H1 (cell line): ENCODE data around the gene CHSY3. TPM values are rescaled to one million over a fixed set of nuclear protein-coding genes. Genes with fewer than 3 reads are reported as not detected.

Experiments used
- EP300 ChIP-seq, 2 experiments: IDR thresholded peaks; 1 replicate in 1 of 2; 2 replicates in 1 of 2; pipeline ENCODE4 v1.6.1; 2011 to 2012; ENCODE audit warnings: low read depth in 2 of 2, low read length in 2 of 2, mild to moderate bottlenecking in 2 of 2, borderline replicate concordance in 1 of 2, inconsistent platforms in 1 of 2, moderate library complexity in 1 of 2
- GABPA ChIP-seq: IDR thresholded peaks from 2 replicates; pipeline ENCODE4 v1.6.1; 2011; ENCODE audit warnings: mild to moderate bottlenecking, low read length, moderate library complexity, borderline replicate concordance; ENCODE audit not compliant: insufficient read depth
- POLR2AphosphoS5 ChIP-seq: IDR thresholded peaks from 2 replicates; pipeline ENCODE4 v1.6.1; 2011; ENCODE audit warnings: low read depth, low read length
- polyA plus RNA-seq, 7 experiments: library from polyadenylated mRNA; depleted of rRNA in 3 of 7; stranded (reverse) in 5 of 7; unstranded in 2 of 7; fragments of >200 nt in 5 of 7; fragments of 200-250 nt in 2 of 7; gene quantifications; 1 replicate in 5 of 7; 2 replicates in 1 of 7; 4 replicates in 1 of 7; pipeline versions ENCODE4 v1.2.1 to v1.2.3, GENCODE V29; 2011 to 2013; ENCODE audit warnings: missing spikeins in 2 of 7, mixed read lengths in 2 of 7
- total RNA-seq: library from RNA; stranded (reverse); fragmentation: NEBNext Ultra II Directional; extraction: Animal tissue kit (Norgen Biotek cat#: 25700); gene quantifications from 2 replicates; pipeline ENCODE4 v1.2.1, GENCODE V29; 2021
- TF ChIP-seq, protein P1 (sequence below): fragments of 300-600 bp; sonication (generic); IDR thresholded peaks from 2 replicates; pipeline ENCODE4 v1.7.1; 2012; ENCODE audit warnings: low read length, moderate library complexity, mild to moderate bottlenecking, inconsistent platforms; ENCODE audit not compliant: insufficient replicate concordance
- TF ChIP-seq, protein P2 (sequence below): IDR thresholded peaks from 2 replicates; pipeline ENCODE4 v1.6.1; 2011; ENCODE audit warnings: low read length, improper control_type of control experiment

The CHSY3 gene
- total and polyA plus RNA-seq, 2 of the 8 experiments (the other 6 are each of a cell fraction or from before 2014, with no cell fraction given): 0.24 to 1.8 TPM

DNA sequence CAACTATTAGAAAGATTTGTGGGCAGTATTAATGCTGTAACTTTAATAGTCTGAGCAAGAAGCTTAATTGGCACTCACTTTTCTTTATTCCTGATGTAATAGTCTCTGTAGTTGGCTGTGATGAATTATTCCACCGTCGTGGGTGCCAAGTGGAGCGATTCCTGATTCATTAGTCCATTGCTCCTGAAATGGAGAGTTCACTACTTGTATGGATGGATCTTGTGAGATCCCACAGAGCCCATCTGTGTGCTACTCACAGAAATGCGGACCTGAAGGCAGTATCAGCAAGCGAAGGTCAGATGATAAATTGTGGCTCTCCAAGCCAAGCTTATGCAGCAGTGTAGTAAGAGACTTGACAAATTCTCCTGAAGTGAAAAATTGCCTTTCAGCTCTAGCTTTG, 212.2 kb downstream of the CHSY3 start (continued):
- TF ChIP-seq, protein P1, sequence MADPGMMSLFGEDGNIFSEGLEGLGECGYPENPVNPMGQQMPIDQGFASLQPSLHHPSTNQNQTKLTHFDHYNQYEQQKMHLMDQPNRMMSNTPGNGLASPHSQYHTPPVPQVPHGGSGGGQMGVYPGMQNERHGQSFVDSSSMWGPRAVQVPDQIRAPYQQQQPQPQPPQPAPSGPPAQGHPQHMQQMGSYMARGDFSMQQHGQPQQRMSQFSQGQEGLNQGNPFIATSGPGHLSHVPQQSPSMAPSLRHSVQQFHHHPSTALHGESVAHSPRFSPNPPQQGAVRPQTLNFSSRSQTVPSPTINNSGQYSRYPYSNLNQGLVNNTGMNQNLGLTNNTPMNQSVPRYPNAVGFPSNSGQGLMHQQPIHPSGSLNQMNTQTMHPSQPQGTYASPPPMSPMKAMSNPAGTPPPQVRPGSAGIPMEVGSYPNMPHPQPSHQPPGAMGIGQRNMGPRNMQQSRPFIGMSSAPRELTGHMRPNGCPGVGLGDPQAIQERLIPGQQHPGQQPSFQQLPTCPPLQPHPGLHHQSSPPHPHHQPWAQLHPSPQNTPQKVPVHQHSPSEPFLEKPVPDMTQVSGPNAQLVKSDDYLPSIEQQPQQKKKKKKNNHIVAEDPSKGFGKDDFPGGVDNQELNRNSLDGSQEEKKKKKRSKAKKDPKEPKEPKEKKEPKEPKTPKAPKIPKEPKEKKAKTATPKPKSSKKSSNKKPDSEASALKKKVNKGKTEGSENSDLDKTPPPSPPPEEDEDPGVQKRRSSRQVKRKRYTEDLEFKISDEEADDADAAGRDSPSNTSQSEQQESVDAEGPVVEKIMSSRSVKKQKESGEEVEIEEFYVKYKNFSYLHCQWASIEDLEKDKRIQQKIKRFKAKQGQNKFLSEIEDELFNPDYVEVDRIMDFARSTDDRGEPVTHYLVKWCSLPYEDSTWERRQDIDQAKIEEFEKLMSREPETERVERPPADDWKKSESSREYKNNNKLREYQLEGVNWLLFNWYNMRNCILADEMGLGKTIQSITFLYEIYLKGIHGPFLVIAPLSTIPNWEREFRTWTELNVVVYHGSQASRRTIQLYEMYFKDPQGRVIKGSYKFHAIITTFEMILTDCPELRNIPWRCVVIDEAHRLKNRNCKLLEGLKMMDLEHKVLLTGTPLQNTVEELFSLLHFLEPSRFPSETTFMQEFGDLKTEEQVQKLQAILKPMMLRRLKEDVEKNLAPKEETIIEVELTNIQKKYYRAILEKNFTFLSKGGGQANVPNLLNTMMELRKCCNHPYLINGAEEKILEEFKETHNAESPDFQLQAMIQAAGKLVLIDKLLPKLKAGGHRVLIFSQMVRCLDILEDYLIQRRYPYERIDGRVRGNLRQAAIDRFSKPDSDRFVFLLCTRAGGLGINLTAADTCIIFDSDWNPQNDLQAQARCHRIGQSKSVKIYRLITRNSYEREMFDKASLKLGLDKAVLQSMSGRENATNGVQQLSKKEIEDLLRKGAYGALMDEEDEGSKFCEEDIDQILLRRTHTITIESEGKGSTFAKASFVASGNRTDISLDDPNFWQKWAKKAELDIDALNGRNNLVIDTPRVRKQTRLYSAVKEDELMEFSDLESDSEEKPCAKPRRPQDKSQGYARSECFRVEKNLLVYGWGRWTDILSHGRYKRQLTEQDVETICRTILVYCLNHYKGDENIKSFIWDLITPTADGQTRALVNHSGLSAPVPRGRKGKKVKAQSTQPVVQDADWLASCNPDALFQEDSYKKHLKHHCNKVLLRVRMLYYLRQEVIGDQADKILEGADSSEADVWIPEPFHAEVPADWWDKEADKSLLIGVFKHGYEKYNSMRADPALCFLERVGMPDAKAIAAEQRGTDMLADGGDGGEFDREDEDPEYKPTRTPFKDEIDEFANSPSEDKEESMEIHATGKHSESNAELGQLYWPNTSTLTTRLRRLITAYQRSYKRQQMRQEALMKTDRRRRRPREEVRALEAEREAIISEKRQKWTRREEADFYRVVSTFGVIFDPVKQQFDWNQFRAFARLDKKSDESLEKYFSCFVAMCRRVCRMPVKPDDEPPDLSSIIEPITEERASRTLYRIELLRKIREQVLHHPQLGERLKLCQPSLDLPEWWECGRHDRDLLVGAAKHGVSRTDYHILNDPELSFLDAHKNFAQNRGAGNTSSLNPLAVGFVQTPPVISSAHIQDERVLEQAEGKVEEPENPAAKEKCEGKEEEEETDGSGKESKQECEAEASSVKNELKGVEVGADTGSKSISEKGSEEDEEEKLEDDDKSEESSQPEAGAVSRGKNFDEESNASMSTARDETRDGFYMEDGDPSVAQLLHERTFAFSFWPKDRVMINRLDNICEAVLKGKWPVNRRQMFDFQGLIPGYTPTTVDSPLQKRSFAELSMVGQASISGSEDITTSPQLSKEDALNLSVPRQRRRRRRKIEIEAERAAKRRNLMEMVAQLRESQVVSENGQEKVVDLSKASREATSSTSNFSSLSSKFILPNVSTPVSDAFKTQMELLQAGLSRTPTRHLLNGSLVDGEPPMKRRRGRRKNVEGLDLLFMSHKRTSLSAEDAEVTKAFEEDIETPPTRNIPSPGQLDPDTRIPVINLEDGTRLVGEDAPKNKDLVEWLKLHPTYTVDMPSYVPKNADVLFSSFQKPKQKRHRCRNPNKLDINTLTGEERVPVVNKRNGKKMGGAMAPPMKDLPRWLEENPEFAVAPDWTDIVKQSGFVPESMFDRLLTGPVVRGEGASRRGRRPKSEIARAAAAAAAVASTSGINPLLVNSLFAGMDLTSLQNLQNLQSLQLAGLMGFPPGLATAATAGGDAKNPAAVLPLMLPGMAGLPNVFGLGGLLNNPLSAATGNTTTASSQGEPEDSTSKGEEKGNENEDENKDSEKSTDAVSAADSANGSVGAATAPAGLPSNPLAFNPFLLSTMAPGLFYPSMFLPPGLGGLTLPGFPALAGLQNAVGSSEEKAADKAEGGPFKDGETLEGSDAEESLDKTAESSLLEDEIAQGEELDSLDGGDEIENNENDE: no peak
- TF ChIP-seq EP300 (IDR thresholded peaks at IDR 0.05; ENCODE audit: borderline replicate concordance in 1 of 2, low read depth in 2 of 2, low read length in 2 of 2): no peak
- no peak for TF ChIP-seq GABPA
- no peak for TF ChIP-seq POLR2AphosphoS5
- TF ChIP-seq, protein P2, sequence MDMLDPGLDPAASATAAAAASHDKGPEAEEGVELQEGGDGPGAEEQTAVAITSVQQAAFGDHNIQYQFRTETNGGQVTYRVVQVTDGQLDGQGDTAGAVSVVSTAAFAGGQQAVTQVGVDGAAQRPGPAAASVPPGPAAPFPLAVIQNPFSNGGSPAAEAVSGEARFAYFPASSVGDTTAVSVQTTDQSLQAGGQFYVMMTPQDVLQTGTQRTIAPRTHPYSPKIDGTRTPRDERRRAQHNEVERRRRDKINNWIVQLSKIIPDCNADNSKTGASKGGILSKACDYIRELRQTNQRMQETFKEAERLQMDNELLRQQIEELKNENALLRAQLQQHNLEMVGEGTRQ: no peak
